GM23248 (cell line): ENCODE results near the gene CTAG1B. TPM values are rescaled to one million over a fixed set of nuclear protein-coding genes. Genes with fewer than 3 reads are reported as not detected.
"Not testable (repeated sequence)": the region's sequence is repeated elsewhere in the genome, so short reads cannot be mapped to it uniquely, and the experiment has no call there.

Experiments
- DNase-seq: peaks from one replicate; pipeline ENCODE4 v3.0.0-alpha.2; 2015
- H2AFZ ChIP-seq: fragments of 200-600 bp; sonication (generic); 2 replicates; pipeline ENCODE4 v1.6.1; 2016; ENCODE audit warnings: antibody characterized with exemption
- H3F3A ChIP-seq: fragments of 200-600 bp; sonication (generic); 2 replicates; pipeline ENCODE4 v1.6.1; 2016; ENCODE audit warnings: mild to moderate bottlenecking, antibody characterized with exemption, mixed run types; ENCODE audit not compliant: insufficient read depth
- H3K27ac ChIP-seq: fragments of 200-600 bp; sonication (generic); 2 replicates; pipeline ENCODE4 v1.5.1; 2016; ENCODE audit warnings: mild to moderate bottlenecking
- H3K27me3 ChIP-seq: fragments of 200-600 bp; sonication (generic); replicated peaks from 2 replicates; pipeline ENCODE4 v1.6.1; 2016; ENCODE audit warnings: mild to moderate bottlenecking; ENCODE audit not compliant: insufficient read depth
- H3K36me3 ChIP-seq: fragments of 200-600 bp; sonication (generic); 2 replicates; pipeline ENCODE4 v1.6.1; 2016; ENCODE audit warnings: low read depth, mild to moderate bottlenecking
- H3K4me1 ChIP-seq: fragments of 200-600 bp; sonication (generic); 2 replicates; pipeline ENCODE4 v1.6.1; 2016; ENCODE audit warnings: mild to moderate bottlenecking; ENCODE audit not compliant: insufficient read depth
- H3K4me2 ChIP-seq: fragments of 200-600 bp; sonication (generic); one replicate; pipeline ENCODE4 v1.6.1; 2016; ENCODE audit warnings: mild to moderate bottlenecking; ENCODE audit not compliant: unreplicated experiment
- H3K4me3 ChIP-seq: fragments of 200-600 bp; sonication (generic); 2 replicates; pipeline ENCODE4 v1.5.1; 2016; ENCODE audit warnings: mild to moderate bottlenecking
- H3K79me2 ChIP-seq: fragments of 200-600 bp; sonication (generic); 2 replicates; pipeline ENCODE4 v1.6.1; 2016; ENCODE audit warnings: mild to moderate bottlenecking; ENCODE audit not compliant: insufficient read depth
- H3K9ac ChIP-seq: fragments of 200-600 bp; sonication (generic); 2 replicates; pipeline ENCODE4 v1.6.1; 2016; ENCODE audit warnings: mild to moderate bottlenecking
- H3K9me2 ChIP-seq: fragments of 200-600 bp; sonication (generic); 2 replicates; pipeline ENCODE4 v1.6.1; 2016; ENCODE audit warnings: mixed run types, mild to moderate bottlenecking, moderate library complexity; ENCODE audit not compliant: insufficient read depth
- H3K9me3 ChIP-seq: fragments of 200-600 bp; sonication (generic); one replicate; pipeline ENCODE4 v1.6.1; 2017; ENCODE audit warnings: low read depth
- H4K20me1 ChIP-seq: fragments of 200-600 bp; sonication (generic); 2 replicates; pipeline ENCODE4 v1.6.0; 2016; ENCODE audit not compliant: insufficient read depth
- WGBS, 2 experiments: methylation state at CpG; one replicate each; pipeline ENCODE4 v1.1.6; 2015 to 2017; ENCODE audit warnings: low lambda C conversion rate in 2 of 2, low coverage in 1 of 2; ENCODE audit errors: missing lambda C conversion rate in 2 of 2; 5-methylcytosine and 5-hydroxymethylcytosine counted together
- in situ Hi-C: fragments of 300-500 bp; cut with MboI; formaldehyde crosslinking; loops from 2 replicates; pipeline ENCODE4 v1.15.0; 2020
- polyA plus RNA-seq: library from polyadenylated mRNA; unstranded; fragments of >200 nt; fragmentation: Nextera tagmentation; extraction: Ambion mirVana; gene quantifications from 2 replicates; pipeline ENCODE4 v1.2.1, GENCODE V29; 2016
- total RNA-seq: library from RNA; depleted of rRNA; stranded (reverse); fragments of >200 nt; shearing (Covaris generic); gene quantifications from 2 replicates; pipeline ENCODE4 v1.2.3, GENCODE V29; 2014

Gene CTAG1B
- total and polyA plus RNA-seq, 2 experiments from 2014 or later = not detected

- H3K4me1 ChIP-seq, H3K36me3 ChIP-seq, H3F3A ChIP-seq, H3K4me3 ChIP-seq, H3K9ac ChIP-seq, DNase-seq, H3K9me3 ChIP-seq, H3K9me2 ChIP-seq, H3K79me2 ChIP-seq, H4K20me1 ChIP-seq, H3K27me3 ChIP-seq, in situ Hi-C loops, H3K4me2 ChIP-seq, H2AFZ ChIP-seq, H3K27ac ChIP-seq: not testable (repeated sequence)
- no CpG with 5 or more reads among the region's 5 CpGs for WGBS, 2 experiments
Measured at GRCh38 chrX:154628960-154629359, 9.9 kb upstream of the CTAG1B start.

GRCh38 chrX:154620767-154621414, 1.8 kb upstream of the CTAG1B start:
- H3K9me3 ChIP-seq, DNase-seq, H4K20me1 ChIP-seq, H3K27ac ChIP-seq, H3K27me3 ChIP-seq, H3K79me2 ChIP-seq, H3K4me3 ChIP-seq, H3F3A ChIP-seq, H2AFZ ChIP-seq, H3K4me2 ChIP-seq, H3K36me3 ChIP-seq, H3K4me1 ChIP-seq, H3K9ac ChIP-seq, H3K9me2 ChIP-seq, in situ Hi-C loops: not testable (repeated sequence)
- 5% methylated on average over 3 of the region's 11 CpGs; no CpG with 5 or more reads in 1 of the 2 experiments for WGBS, 2 experiments

- H3F3A ChIP-seq, H3K79me2 ChIP-seq, H3K4me3 ChIP-seq, H2AFZ ChIP-seq, H3K36me3 ChIP-seq, H3K4me1 ChIP-seq, H3K9ac ChIP-seq, in situ Hi-C loops, H3K9me3 ChIP-seq, DNase-seq, H4K20me1 ChIP-seq, H3K4me2 ChIP-seq, H3K9me2 ChIP-seq, H3K27me3 ChIP-seq, H3K27ac ChIP-seq: not testable (repeated sequence)
- WGBS, 2 experiments = 4 to 8% methylated on average over 8 of the region's 12 CpGs
Measured at GRCh38 chrX:154613586-154613985, 5.5 kb downstream of the CTAG1B start.

- H3K79me2 ChIP-seq, H3K4me2 ChIP-seq, H3K27ac ChIP-seq, H3K27me3 ChIP-seq, H3K9me3 ChIP-seq, in situ Hi-C loops, H3K4me1 ChIP-seq, H4K20me1 ChIP-seq, H3K9ac ChIP-seq, H3K36me3 ChIP-seq, H3F3A ChIP-seq, H3K9me2 ChIP-seq, H3K4me3 ChIP-seq, H2AFZ ChIP-seq, DNase-seq: not testable (repeated sequence)
- 94% methylated on average over 12 of the region's 12 CpGs for WGBS, 2 experiments
Measured at GRCh38 chrX:154611146-154611545, 7.9 kb downstream of the CTAG1B start.

- H3K79me2 ChIP-seq, H3K9ac ChIP-seq, H4K20me1 ChIP-seq, H3K27ac ChIP-seq, H3K9me2 ChIP-seq, H3F3A ChIP-seq, H3K4me2 ChIP-seq, H3K4me3 ChIP-seq, DNase-seq, H3K9me3 ChIP-seq, H3K36me3 ChIP-seq, in situ Hi-C loops, H3K27me3 ChIP-seq, H2AFZ ChIP-seq, H3K4me1 ChIP-seq: not testable (repeated sequence)
- WGBS, 2 experiments = 68 to 71% methylated on average over 9 to 12 of the region's 12 CpGs
Measured at GRCh38 chrX:154608823-154609222, 10.3 kb downstream of the CTAG1B start.

GRCh38 chrX:154607976-154608375, 11.1 kb downstream of the CTAG1B start:
- H3K27me3 ChIP-seq, H3K4me3 ChIP-seq, H4K20me1 ChIP-seq, H3K27ac ChIP-seq, H3K79me2 ChIP-seq, H2AFZ ChIP-seq, H3F3A ChIP-seq, H3K9me2 ChIP-seq, H3K9ac ChIP-seq, H3K36me3 ChIP-seq, H3K4me2 ChIP-seq, in situ Hi-C loops, H3K9me3 ChIP-seq, DNase-seq: not testable (repeated sequence)
- H3K4me1 ChIP-seq = peaks cover 14% of the 10 kb centered on the region
- 47 to 59% methylated on average over 6 to 11 of the region's 11 CpGs for WGBS, 2 experiments
